ENCODE results near the gene TBC1D24.

The TBC1D24 gene

DNA sequence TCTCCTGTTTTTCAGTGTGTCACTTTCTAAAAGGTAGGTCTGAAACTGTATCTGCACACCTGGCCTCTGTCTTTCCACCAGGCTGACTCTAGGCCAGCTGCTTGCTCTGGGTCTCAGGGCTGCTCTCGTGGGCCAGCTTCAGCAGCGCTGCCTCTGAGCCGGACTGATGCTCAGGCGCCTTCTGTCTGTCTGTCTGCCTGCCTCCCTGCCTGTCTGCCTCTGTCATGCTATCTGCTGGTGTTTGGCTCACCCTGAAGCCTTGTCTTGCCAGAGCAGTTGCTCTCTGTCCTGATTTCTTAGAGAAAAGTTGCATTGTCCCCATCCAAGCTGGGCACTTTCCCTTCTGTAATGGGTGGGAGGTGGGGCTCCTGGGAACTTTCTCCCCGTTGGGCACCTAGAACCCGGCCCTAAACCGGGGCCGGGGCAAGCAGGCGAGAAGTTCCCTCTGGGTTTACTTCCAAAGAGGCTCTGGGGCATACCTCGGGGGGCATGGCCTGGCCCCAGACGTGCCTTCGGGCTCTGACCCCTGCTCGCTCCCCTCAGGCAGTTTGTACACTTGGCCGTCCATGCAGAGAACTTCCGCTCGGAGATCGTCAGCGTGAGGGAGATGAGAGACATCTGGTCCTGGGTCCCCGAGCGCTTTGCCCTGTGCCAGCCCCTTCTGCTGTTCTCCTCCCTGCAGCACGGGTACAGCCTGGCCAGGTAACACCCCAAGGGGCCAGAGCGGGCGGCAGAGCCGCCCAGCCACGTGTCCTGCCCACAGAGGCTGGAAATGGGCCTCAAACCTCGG, 23.0 kb downstream of the TBC1D24 start:
- no peak for DNase-seq

DNA sequence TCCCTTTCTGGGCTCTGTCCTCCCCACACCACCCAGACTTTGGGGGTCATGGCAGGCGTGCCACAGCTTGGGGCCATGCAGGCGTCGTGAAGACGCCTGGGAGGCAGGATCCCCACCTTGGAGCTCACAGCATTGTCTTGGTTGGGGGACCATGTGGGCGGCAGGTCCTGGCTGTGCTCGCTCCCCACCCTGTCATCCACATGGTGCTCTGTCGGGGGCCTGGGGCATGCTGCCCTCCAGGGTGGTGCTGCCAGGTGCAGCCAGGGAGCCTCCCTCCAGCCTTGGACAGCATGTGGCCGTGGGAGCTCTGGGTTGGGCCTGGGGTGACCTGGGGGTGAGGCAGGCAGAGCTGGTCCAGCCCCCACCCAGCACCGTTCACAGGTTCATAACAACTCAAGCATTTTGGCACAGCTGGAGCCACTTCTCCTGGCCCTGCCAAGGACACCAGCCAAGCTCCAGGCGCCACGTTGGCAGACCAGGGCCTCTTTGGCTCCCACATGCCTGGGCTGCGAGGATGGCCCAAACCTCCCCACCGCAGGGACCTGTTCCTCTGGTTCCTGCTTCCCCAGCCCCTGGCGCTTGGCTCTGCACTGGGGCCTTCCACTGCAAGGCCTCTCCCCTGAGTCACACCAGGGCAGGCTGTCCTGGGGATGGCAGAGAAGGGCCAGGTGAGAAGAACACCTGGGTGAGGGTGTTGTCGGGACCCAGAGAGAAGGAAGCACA, 23.8 kb downstream of the TBC1D24 start:
- no peak for DNase-seq

DNA sequence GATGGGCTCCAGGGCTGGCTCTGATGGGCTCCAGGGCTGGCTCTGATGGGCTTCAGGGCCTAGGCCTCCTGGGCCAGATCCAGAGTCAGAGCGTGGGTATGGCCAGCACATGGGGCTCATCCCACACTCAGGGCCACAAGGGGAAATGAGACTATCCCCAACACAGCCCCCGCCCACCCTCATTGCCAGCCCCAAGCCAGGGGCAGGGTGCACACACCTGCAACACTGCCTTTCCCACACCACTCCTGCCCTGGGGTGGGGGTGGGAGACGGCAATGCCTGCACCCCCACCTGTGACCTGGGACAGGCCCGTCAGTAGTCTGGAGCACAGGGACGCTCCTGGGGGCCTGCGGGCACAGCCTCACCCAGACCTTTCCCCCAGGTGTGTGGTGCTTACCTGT, 24.5 kb downstream of the TBC1D24 start:
- no peak for DNase-seq

DNA sequence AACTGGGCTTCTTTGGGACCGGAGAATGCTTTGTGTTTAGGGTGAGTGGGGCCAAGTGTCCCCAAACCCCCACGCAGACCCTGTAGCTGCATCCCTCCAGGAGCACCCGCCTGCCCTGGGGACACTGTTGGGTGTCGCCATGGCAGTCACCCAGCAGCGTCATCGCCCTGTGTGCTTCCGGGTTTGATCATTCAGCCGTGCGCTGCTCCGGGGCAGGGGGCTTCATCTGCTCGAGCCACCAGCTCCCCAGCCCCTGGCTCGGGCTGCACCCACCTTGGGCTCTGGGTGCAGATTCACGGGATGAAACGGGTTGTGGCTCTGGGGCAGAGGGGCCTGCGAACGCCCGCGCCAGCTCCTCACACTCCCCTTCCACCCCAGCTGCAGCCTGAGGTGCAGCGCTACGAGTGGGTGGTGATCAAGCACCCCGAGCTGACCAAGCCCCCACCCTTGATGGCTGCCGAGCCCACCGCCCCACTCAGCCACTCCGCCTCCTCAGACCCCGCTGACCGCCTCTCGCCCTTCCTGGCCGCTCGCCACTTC, 25.0 kb downstream of the TBC1D24 start:
- DNase-seq = no peak

DNA sequence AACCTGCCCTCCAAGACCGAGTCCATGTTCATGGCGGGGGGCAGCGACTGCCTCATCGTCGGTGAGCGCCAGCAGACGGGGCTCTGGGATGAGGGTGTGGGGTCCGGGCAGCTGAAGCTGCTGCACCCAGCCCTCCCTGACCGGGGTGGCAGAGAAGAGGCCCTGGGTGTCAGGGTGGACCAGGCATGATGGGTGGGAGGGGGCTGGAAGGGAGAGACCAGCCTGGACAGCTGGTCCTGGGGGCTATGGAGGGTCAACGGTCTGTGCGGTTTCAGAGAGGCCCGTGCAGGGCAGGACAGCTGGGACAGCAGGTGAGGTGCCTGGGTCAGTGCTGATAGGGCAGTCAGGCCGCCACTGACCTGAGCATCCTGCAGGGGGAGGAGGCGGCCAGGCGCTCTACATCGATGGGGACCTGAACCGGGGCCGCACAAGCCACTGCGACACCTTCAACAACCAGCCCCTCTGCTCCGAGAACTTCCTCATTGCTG, 25.5 kb downstream of the TBC1D24 start:
- DNase-seq = no peak

DNA sequence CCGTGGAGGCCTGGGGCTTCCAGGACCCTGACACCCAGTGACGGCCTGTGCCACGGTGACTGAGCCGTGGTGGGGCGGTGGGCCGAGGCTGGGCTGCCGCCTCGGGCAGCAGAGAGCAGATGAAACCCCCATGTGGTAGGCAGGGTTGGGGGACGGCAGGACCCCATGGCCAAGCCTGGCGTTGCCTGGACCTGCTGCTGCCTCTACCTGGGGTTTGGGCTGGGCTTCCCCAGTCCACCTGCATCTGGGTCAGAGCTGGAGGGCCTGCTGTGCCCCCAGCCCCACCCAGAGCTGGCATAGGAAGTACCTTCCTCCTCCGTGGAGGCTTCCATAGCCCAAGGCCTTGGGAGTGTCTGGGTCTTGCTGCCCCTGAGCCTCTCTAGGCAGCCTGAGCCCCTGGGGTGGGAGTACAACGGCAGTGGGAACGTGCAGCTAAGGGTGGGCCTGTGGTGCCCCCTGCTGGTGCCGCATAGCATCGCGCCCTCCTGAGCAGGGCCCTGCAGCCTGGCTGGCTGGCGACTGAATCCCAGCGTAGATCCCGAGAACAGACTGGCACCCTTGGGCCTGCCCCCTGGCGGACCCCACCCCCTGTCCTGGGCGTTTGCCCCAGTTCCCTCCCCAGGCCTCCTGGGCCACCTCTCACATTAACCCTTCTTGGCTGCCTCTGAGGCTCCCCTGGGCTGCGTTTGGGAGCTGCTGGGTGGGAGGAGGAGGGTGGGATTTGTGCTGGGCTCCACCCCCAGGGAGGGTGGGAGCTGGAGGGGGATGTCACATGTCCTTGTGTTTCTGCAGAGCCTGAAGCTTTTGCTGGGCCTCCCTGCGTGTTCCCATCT, 26.2 kb downstream of the TBC1D24 start:
- peak in 55 of 56 donors; percentile 64 to 97 (median 88) for DNase-seq

DNA sequence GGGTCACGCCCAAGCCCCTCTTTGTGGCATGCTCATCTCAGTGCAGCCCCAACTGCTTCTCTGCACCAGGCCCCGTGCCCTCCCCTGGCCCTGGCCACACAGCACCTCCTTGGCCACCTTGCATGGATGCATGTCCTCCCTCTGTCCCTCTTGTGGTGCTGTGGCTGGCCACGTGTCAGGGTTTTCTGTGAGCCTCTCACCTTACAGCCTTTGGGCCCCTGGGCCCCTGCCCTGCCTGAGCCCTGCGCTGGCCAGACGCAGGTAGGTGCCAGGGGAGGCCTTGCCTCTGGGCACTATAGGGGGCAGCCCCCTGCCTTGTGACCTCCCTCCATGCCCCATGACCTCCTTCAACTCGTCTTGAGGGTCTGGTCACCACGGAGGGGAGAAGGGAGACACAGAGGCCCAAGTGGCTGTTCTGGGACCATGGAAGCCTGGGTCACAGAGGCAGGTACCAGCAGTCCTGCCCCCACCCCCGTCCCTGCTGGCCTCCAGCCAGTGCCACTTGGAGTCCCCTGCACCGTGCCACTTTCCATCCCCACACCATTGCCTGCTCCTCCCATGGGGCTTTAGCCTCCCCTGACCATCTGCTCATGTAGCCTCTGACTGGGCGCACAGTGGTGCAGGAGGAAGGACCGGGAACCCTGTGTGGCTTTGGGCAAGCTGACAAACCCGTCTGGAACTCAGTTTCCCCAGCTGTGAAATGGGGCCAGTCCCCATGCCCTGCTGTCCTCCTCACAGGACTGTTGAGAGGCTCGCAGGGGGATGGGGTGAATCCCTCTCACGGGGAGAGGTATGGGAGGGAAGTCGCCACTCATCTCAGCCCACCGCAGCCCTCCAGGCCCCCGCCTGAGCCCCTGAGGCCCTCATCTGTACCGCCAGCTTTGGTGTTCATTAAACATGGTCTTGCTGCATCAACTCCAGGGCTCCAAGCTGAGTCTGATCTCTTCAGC, 27.3 kb downstream of the TBC1D24 start:
- DNase-seq = no peak

DNA sequence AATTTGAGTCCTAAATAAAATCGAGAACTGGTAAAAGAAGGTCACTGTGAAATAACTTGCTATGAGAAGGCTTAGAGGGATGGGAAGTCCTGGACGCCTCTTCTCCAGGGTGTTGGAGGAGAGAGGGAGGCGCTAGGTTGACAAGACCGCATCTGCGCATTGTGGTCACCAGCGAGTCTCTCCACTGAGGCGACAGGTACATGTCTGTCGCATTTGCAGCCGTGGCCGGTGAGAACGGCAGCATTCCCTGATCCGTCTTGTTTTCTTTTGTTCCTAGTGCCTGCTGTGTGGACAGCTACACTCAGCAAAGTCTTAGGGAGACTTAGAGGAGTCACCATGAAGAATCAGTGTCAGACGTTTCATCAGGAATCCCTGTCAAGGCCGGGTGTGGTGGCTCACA, 30.8 kb downstream of the TBC1D24 start:
- DNase-seq = no peak

DNA sequence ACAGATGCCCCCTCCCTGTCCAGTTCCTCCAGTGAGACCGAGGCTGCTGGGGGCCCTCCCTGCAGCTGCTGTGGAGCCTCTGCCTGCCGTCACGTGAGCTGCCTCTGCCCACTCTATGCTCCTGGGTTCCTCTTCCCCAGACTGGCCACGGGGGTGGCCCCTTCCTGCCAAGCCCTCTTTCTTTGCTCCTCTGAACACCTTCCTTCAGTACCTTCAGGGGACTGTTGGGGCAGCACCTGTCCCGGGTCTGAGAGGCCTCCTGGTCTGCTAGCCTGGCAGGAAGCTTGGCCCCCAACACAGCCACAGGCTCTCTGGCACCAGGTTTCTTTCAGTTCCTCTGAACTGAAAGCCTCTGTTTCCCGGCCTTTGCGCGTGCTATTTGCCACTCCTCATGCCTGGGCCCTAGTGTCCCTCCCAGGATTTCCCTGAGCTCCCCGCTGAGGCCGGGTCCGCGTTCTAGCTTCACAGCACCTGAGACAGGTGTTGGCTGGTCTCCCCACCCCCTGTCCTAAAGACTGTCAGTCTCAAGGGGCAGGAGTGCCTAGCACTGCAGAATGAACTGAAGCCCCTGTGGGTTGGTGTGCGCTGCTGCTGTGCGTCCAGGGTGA, 32.2 kb downstream of the TBC1D24 start:
- DNase-seq = peak in 3 of 56 donors; percentile 15 to 51 (median 20)

DNA sequence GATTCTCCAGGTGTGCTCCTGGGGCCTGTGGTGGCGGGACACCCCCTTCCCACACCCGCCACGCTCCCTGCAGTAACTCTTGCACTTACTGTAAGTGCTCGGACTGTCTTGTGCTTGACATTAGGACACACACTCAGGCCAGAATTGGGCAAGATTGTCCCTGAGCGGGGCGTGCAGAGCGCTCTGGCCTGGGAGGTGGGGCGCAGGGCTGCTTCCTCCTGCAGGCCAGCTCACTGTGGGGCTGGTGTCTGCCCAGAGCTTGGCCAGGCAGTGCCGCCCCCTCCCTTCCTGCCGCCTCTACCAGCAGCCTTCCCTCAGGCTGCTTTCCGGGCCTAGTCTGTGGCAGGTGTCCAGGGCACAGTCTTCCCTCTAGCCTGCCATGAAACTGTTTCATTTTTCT, 32.7 kb downstream of the TBC1D24 start:
- peak in 2 of 56 donors; percentile 33 to 51 for DNase-seq

DNA sequence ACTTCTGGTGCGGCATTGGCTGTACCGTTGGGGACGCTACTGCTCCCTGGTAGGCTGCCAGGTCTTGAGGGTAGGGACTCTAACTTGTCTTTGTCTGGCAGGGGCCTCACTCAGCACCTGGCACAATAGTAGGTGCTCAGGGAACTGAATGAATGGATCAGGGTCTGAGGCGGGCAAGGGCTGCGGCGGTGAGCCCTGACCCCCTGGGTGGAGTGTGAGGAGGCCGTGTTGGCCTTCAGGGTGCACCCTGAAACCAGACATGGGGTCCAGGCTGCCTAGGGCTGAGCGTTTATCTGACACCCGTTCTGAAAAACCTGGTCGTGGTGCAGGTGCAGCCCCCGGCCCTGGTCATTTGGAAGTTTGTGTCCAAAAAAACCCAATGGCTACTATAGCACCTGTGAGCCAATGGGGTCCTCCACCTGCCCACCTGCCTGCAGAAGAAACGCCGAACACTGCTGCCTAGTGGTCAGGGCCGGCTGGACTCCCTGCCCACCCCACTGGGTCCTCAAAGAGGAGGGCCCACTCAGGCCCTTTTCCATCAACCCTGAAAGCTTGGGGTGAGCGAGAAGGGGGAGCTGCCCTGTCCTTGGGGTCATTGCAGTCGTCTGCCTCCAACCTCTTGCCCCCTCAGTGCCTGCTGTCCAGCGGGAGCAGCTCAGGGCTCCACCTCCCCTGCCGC, 33.9 kb downstream of the TBC1D24 start:
- DNase-seq = no peak

DNA sequence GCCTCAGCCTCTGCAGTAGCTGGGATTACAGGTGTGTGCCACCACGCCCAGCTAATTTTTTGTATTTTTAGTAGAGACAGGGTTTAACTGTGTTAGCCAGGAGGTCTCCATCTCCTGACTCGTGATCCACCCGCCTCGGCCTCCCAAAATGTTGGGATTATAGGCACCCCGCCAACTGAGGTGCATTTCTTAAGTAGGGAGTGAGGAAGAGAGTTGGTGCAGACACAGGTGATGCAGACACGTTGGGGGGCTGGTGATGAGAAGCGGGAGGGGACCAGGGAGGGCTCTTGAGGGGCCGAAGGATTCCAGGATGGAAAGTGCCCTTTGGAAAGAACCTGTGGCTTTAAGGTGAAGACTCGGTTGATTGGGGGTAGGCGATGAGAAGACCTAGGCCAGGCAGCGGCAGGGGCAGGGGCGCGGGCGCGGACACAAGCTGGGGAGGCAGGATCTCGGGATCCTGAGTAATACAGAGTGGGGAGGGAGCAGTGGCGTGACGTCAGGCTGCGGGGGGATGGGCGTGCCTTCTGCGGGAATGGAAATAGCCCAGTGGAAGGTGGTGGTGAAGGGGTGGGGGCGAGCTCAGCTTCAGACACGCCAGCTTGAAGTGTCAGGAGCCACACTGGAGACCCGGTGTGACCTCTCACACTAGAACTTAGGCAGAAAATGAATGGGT, 36.3 kb downstream of the TBC1D24 start:
- DNase-seq = peak in 39 of 56 donors; percentile 12 to 79 (median 49)

DNA sequence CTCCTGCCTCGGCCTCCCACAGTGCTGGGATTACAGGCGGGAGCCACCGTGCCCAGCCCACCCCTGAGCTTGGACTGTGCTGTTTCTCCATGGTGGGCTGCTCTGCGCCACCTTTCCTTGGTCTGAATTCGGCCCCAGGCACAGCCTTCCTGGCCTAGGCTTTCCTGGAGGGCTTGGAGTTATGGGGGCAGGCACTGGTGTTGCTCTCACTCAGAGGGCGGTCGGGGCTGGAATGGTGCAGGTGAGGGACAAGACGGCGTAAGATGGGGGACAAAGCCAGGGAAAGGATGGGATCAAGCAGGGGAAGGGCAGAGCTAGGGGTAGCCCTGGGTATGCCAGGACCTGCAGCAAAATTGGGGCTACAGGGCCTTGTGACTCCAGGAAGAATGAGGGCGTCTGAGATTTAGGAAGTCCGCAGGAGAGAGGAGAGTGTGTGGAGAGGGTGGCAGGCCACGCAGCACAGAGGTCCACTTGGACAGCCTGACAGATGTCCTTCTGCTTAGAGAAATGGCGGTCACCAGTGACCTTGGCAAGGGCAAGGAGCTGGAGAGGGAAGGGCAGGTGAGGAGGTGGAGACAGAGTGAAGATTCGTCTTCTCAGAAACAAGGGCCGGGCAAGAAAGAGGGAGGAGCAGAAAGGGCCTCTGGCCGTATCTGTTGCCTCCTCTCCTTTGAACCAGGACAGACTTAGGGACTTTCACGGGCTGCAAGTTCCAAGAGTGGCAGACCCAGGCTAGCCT, 37.2 kb downstream of the TBC1D24 start:
- DNase-seq = no peak

DNA sequence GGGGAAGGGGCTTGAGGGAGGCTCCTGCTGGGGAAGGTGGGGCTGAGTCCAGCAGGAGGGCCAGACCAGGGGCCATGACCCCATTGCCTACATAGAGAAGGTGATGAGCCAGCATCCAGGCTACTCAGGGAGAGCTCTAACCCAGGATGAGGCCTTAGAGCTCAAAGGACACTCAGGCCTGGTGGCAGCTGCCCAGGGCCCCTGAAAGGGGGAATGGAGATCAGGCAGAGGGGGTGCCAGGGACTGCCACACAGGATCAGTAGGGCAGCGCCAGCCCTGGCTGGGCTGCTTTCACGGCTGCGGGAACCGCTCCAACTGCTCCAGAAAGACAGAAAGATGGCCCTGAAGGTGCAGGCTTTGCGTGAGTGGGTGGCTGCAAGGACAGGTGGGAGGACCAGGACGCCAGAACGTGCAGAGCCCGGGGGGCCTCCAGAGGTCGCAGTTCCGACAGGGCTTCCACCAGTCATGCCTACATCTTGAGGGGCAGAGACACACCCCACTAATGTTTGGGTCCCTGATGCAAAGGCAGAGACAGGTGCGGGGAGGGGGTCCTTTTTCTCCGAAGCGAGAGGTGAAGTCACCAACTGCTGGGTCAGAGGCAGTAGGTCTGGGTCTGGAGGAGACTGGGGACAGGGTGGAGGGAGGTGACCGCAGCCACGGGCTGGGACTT, 37.9 kb downstream of the TBC1D24 start:
- DNase-seq = peak in 2 of 56 donors; percentile 24 to 53

DNA sequence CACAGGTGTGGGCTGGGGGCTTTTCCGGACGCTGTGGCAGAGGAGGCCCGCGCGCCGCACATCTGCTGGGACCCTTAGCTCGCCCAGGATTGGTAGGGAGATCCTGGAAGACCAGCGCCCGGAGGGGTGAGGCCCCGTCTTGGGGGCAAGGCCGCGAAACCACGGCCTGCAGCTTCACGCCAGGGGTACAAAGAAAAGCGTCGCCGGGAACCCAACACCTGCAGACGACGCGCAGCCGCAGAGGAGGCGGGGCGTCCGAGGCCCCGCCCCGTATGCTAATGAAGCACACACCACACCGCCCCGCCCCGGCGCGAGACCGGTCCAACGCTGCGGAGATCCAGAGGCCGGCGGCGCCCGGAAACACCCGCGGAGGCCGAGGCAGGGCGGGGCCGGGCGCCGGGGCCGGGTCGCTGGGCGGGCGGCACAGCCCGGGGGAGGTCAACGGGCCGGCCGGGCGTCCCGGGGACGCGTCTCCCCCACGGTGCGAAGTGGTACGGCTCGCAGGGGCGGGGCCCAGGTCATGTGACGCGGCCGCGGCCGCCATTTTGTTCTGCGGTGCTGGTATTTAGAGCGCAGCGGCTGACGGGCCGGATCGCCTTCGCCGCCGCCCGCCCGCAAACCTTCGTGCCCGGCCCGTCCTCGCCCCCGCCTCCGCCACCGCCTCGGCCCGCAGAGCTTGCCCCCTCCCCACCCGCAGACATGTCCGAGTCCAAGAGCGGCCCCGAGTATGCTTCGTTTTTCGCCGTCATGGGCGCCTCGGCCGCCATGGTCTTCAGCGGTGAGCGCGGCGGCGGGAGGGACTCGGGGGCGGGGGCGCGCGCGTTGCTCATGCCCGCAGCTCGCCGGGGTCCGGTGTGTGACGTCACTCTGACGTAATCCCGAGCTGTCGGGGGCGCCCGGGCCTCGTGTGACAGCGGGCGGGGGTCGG, 38.7 kb downstream of the TBC1D24 start, which contains the start of gene ATP6V0C:
Gene ATP6V0C, plus strand, starts transcription at position 548 of the 928 bp plus-strand sequence. Its CDS starts 152 bp downstream, at position 700.
- DNase-seq = peak in 55 of 56 donors; percentile 31 to 97 (median 89)
